Heart left ventricle (tissue), 16 donors: ENCODE data around the gene SH2D2A. TPM values are rescaled to one million over a fixed set of nuclear protein-coding genes. Genes with fewer than 3 reads are reported as not detected.
A peak's percentile ranks its signal among the peaks of the same experiment; 100 is the strongest.

Experiments used
- ATAC-seq, 4 donors: fragments of 200-7000 bp; cut with Tn5 transposase; one replicate each; pipeline ENCODE4 v1.9.1; 2020 to 2022; ENCODE audit warnings: moderate library complexity in 4 of 4, mild to moderate bottlenecking in 3 of 4, moderate number of reproducible peaks in 1 of 4
- DNase-seq, 5 donors: peaks; one replicate each; pipeline ENCODE4 v3.0.0-alpha.2; 2020
- H3K27ac ChIP-seq, 12 donors: fragments of 200-600 bp; sonication (generic) in 4 of 12; one replicate each; pipeline versions ENCODE4 v1.5.0 to v1.8.0; 2016 to 2022; ENCODE audit warnings: mild to moderate bottlenecking in 2 of 12
- H3K27me3 ChIP-seq, 9 donors: fragments of 200-600 bp; sonication (generic) in 2 of 9; one replicate each; pipeline versions ENCODE4 v1.5.1 to v1.8.0; 2016 to 2022; ENCODE audit warnings: mild to moderate bottlenecking in 3 of 9
- H3K36me3 ChIP-seq, 9 donors: fragments of 200-600 bp; sonication (generic) in 2 of 9; one replicate each; pipeline versions ENCODE4 v1.5.0 to v1.8.0; 2018 to 2022; ENCODE audit warnings: mild to moderate bottlenecking in 2 of 9
- H3K4me1 ChIP-seq, 12 donors: fragments of 200-600 bp; sonication (generic) in 4 of 12; one replicate each; pipeline versions ENCODE4 v1.5.0 to v1.8.0; 2016 to 2022; ENCODE audit warnings: mild to moderate bottlenecking in 3 of 12
- H3K4me3 ChIP-seq, 12 donors: fragments of 200-600 bp; sonication (generic) in 4 of 12; one replicate each; pipeline versions ENCODE4 v1.5.0 to v1.8.0; 2017 to 2022; ENCODE audit warnings: mild to moderate bottlenecking in 9 of 12, moderate library complexity in 4 of 12
- H3K9me3 ChIP-seq, 12 donors: fragments of 200-600 bp; sonication (generic) in 4 of 12; one replicate each; pipeline versions ENCODE4 v1.5.0 to v1.8.0; 2016 to 2022; ENCODE audit warnings: mild to moderate bottlenecking in 1 of 12
- CTCF ChIP-seq, 12 donors: fragments of 200-600 bp; sonication (generic) in 4 of 12; IDR thresholded peaks; one replicate each; pipeline versions ENCODE4 v1.5.0 to v1.8.0; 2018 to 2022; ENCODE audit warnings: antibody characterized with exemption in 12 of 12, mild to moderate bottlenecking in 5 of 12
- POLR2A ChIP-seq, 2 donors: fragments of 450-650 bp; IDR thresholded peaks; one replicate each; pipeline ENCODE4 v1.6.1; 2017; ENCODE audit warnings: antibody characterized with exemption in 2 of 2, mild to moderate bottlenecking in 2 of 2, moderate library complexity in 2 of 2
- WGBS, 4 donors: extraction: QIAGEN DNeasy Blood & Tissue Kit in 2 of 4; methylation state at CpG; one replicate each; pipeline versions ENCODE4 v1.1.5 to v1.1.7; 2013 to 2018; 5-methylcytosine and 5-hydroxymethylcytosine counted together
- intact Hi-C, 10 donors: fragments of 100-400 bp; cut with DNase I; formaldehyde crosslinking; loops; one replicate each; pipeline versions ENCODE4 v1.11.1 to v1.14.2; 2022
- polyA plus RNA-seq, 2 donors: library from polyadenylated mRNA; stranded (reverse); fragments of 200-250 nt; gene quantifications; one replicate each; pipeline ENCODE4 v1.2.3, GENCODE V29; 2013
- total RNA-seq, 9 donors: library from RNA; depleted of rRNA in 2 of 9; stranded (reverse); fragments of >200 nt in 2 of 9; fragmentation: NEBNext Ultra II Directional in 3 of 9; extraction: Animal tissue kit (Norgen Biotek cat#: 25700) in 3 of 9; gene quantifications; one replicate each; pipeline versions ENCODE4 v1.1.0 to v1.2.4, GENCODE V29; 2016 to 2023
- donor health status: ischemic (EF 13 %, LVEDD 7.1; RV severe dilation, severe dysfunction).
- donor health status: healthy with polysubstance abuse.
- donor health status: DM: no; HTN: yes; CAD: no.
- donor health status: DM: no; HTN: no; CAD: no.
- donor health status: ischemic (EF 25% LVEDD 6.9; RV normal size, moderate dysfunction).
- donor health status: ischemic (EF 25% LVEDD 5.7; RV mildly dilated, moderate dysfunction).
- donor health status: healthy.
- donor health status: DM: yes; HTN: yes; CAD: no.
- donor health status: ischemic (EF 35%, LVEDD 5.7; RV mildly dilated, moderate dysfunction).
- donor health status: nonischemic (EF 11% LVEDD 7.7; RV severe dilation, severe dysfunction).
- donor health status: DM: yes; HTN: yes; CAD: no.
- donor health status: PGD.
- donor health status: ischemic (EF 29% LVEDD 5.4; RV normal size, mild dysfunction).
- donor health status: nonischemic (EF 23%, LVEDD 6.1; RV moderate dilation, normal function).

SH2D2A gene
- total and polyA plus RNA-seq, 11 donors, result 0.52 to 8.2 (median 1.1) TPM

- peaks cover 0 to 70% (median 26%) of the 10 kb centered on the region in 9 donors for H3K27me3 ChIP-seq
- peaks cover 0 to 9% (median 0%) of the 10 kb centered on the region in 12 donors for H3K4me1 ChIP-seq
- no peak overlapping the region for H3K4me3 ChIP-seq
- TF ChIP-seq CTCF (IDR thresholded peaks at IDR 0.05) (no peak), POLR2A (IDR thresholded peaks at IDR 0.05) (no peak)
- DNase-seq, result no peak
- 74 to 90% (median 78%) methylated on average over 13 to 16 of the region's 16 CpGs for WGBS, 4 donors
- no peak overlapping the region for H3K27ac ChIP-seq
- ATAC-seq, result no peak
- no peaks in the 10 kb centered on the region for H3K36me3 ChIP-seq
- no peaks in the 10 kb centered on the region for H3K9me3 ChIP-seq
- intact Hi-C loops, result no loop called here
Observed at GRCh38 chr1:156841295-156841855, 24.7 kb upstream of the SH2D2A start.

- WGBS, 4 donors, result 70 to 81% (median 72%) methylated on average over 9 to 14 of the region's 14 CpGs
- Histone ChIP-seq H3K36me3 (no peaks in the 10 kb centered on the region), H3K27me3 (peaks cover 0 to 69% (median 26%) of the 10 kb centered on the region in 9 donors), H3K27ac (no peak overlapping the region), H3K4me3 (no peak overlapping the region), H3K4me1 (peaks cover 0 to 9% (median 0%) of the 10 kb centered on the region in 12 donors), H3K9me3 (no peaks in the 10 kb centered on the region)
- no peak for DNase-seq
- intact Hi-C loops, result no loop called here
- no peak for TF ChIP-seq POLR2A (IDR thresholded peaks at IDR 0.05)
- TF ChIP-seq CTCF (IDR thresholded peaks at IDR 0.05), result no peak
- ATAC-seq, result no peak
Observed at GRCh38 chr1:156840898-156841279, 24.2 kb upstream of the SH2D2A start.

- ATAC-seq, result no peak
- TF ChIP-seq CTCF (IDR thresholded peaks at IDR 0.05) (no peak), POLR2A (IDR thresholded peaks at IDR 0.05) (no peak)
- peak in 1 of 5 donors; percentile 10 for DNase-seq
- Histone ChIP-seq H3K9me3 (no peaks in the 10 kb centered on the region), H3K36me3 (no peaks in the 10 kb centered on the region), H3K4me1 (peaks cover 0 to 8% (median 0%) of the 10 kb centered on the region in 12 donors), H3K27me3 (peaks cover 0 to 63% (median 21%) of the 10 kb centered on the region in 9 donors), H3K27ac (no peak overlapping the region), H3K4me3 (no peak overlapping the region)
- WGBS, 4 donors, result 56 to 72% (median 66%) methylated on average over 6 to 8 of the region's 8 CpGs
- intact Hi-C loops, result no loop called here
Observed at GRCh38 chr1:156840186-156840897, 23.7 kb upstream of the SH2D2A start.

GRCh38 chr1:156839426-156840109 is 22.9 kb upstream of the SH2D2A start:
- Histone ChIP-seq H3K4me1 (peaks cover 0 to under 1% (median 0%) of the 10 kb centered on the region in 12 donors), H3K4me3 (no peak overlapping the region), H3K9me3 (no peaks in the 10 kb centered on the region), H3K27me3 (peaks cover 0 to 55% (median 13%) of the 10 kb centered on the region in 9 donors), H3K36me3 (no peaks in the 10 kb centered on the region), H3K27ac (no peak overlapping the region)
- WGBS, 4 donors, result 35 to 54% (median 46%) methylated on average over 7 to 9 of the region's 9 CpGs
- intact Hi-C loops, result loop anchor here (1.0 to 10.0 kb wide), 8 partner anchors 19 to 88 kb away; partner anchors contain the start of genes INSRR (in 3 of the 10), LRRC71 (in 1 of the 10) and NTRK1 (in 1 of the 10)
- TF ChIP-seq POLR2A (IDR thresholded peaks at IDR 0.05) (no peak), CTCF (IDR thresholded peaks at IDR 0.05) (no peak)
- ATAC-seq, result no peak
- DNase-seq, result no peak
